ENCODE results near the gene SHLD1. TPM values are rescaled to one million over a fixed set of nuclear protein-coding genes. Genes with fewer than 3 reads are reported as not detected.

Gene SHLD1
- total and polyA plus RNA-seq, 2 donors (not counting 1 experiment from before 2014, with no cell fraction given): 3.3 to 4.2 TPM

DNA sequence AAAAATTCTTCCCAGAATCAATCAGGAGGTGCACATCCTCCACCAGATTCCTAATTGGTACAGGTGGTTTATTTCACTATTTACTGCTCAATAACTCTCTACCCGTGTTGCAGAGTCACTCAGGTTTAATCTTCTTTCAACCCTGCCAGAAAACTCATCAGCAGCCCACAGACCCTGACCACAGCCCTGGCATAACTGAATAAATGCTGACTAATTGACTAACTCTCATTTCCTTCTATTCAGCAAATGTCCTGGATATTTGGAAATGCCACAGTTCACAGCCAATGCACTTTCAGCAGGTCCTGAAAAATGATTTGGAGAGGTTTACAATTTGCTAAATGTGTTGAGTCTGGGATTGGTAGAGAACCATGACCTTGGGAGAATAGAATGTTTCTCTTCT, 137.8 kb downstream of the SHLD1 start:
- H4K20me1 ChIP-seq (ENCODE audit: control insufficient read depth, extremely low read depth, insufficient read depth, low read length): no peaks in the 10 kb centered on the region
- H3K27me3 ChIP-seq (ENCODE audit: control insufficient read depth, insufficient read depth, low read length): peaks cover 4% of the 10 kb centered on the region
- no peaks in the 10 kb centered on the region for H3K9me3 ChIP-seq (ENCODE audit: control insufficient read depth, insufficient read depth, low read depth, low read length)
- no peaks in the 10 kb centered on the region for H3K36me3 ChIP-seq (ENCODE audit: control insufficient read depth, insufficient read depth, low read length)
- no peak overlapping the region for H2AFZ ChIP-seq (ENCODE audit: low read length)
- H3K4me3 ChIP-seq (replicated peaks in 1 of 4; ENCODE audit: control extremely low read depth in 1 of 4, insufficient read depth in 1 of 4, low read depth in 3 of 4, low read length in 4 of 4): no peak overlapping the region
- no peak overlapping the region for H3K4me2 ChIP-seq (ENCODE audit: extremely low read depth, insufficient read depth, low read length)
- no peaks in the 10 kb centered on the region for H3K79me2 ChIP-seq (ENCODE audit: control insufficient read depth, insufficient read depth, low read length)
- peak in 1 of 2 donors; percentile 47 for DNase-seq (ENCODE audit: low read depth in 2 of 2)
- H3K27ac ChIP-seq (ENCODE audit: insufficient read depth, low read length): no peak overlapping the region
- no peaks in the 10 kb centered on the region for H3K4me1 ChIP-seq (ENCODE audit: control insufficient read depth, extremely low read depth, insufficient read depth, low read length)
- no peak for TF ChIP-seq EZH2 (IDR thresholded peaks at IDR 0.05; ENCODE audit: low read length, missing control alignments)
- TF ChIP-seq, protein P1, sequence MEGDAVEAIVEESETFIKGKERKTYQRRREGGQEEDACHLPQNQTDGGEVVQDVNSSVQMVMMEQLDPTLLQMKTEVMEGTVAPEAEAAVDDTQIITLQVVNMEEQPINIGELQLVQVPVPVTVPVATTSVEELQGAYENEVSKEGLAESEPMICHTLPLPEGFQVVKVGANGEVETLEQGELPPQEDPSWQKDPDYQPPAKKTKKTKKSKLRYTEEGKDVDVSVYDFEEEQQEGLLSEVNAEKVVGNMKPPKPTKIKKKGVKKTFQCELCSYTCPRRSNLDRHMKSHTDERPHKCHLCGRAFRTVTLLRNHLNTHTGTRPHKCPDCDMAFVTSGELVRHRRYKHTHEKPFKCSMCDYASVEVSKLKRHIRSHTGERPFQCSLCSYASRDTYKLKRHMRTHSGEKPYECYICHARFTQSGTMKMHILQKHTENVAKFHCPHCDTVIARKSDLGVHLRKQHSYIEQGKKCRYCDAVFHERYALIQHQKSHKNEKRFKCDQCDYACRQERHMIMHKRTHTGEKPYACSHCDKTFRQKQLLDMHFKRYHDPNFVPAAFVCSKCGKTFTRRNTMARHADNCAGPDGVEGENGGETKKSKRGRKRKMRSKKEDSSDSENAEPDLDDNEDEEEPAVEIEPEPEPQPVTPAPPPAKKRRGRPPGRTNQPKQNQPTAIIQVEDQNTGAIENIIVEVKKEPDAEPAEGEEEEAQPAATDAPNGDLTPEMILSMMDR (conservative IDR thresholded peaks at IDR 0.05 in 1 of 2, IDR thresholded peaks at IDR 0.05 in 1 of 2; ENCODE audit: low read depth in 1 of 2, low read length in 2 of 2): no peak
- H3K9ac ChIP-seq (ENCODE audit: insufficient read depth, low read length): no peak overlapping the region

- H3K9me3 ChIP-seq (ENCODE audit: control insufficient read depth, insufficient read depth, low read depth, low read length): no peaks in the 10 kb centered on the region
- no peak overlapping the region for H3K27ac ChIP-seq (ENCODE audit: insufficient read depth, low read length)
- H4K20me1 ChIP-seq (ENCODE audit: control insufficient read depth, extremely low read depth, insufficient read depth, low read length): no peaks in the 10 kb centered on the region
- H3K4me1 ChIP-seq (ENCODE audit: control insufficient read depth, extremely low read depth, insufficient read depth, low read length): no peaks in the 10 kb centered on the region
- no peak for TF ChIP-seq EZH2 (IDR thresholded peaks at IDR 0.05; ENCODE audit: low read length, missing control alignments)
- TF ChIP-seq, protein P1 (conservative IDR thresholded peaks at IDR 0.05 in 1 of 2, IDR thresholded peaks at IDR 0.05 in 1 of 2; ENCODE audit: low read depth in 1 of 2, low read length in 2 of 2): no peak
- no peak overlapping the region for H2AFZ ChIP-seq (ENCODE audit: low read length)
- H3K4me3 ChIP-seq (replicated peaks in 1 of 4; ENCODE audit: control extremely low read depth in 1 of 4, insufficient read depth in 1 of 4, low read depth in 3 of 4, low read length in 4 of 4): no peak overlapping the region
- no peaks in the 10 kb centered on the region for H3K36me3 ChIP-seq (ENCODE audit: control insufficient read depth, insufficient read depth, low read length)
- H3K79me2 ChIP-seq (ENCODE audit: control insufficient read depth, insufficient read depth, low read length): no peaks in the 10 kb centered on the region
- no peak for DNase-seq (ENCODE audit: low read depth in 2 of 2)
- H3K27me3 ChIP-seq (ENCODE audit: control insufficient read depth, insufficient read depth, low read length): peaks cover 4% of the 10 kb centered on the region
- no peak overlapping the region for H3K9ac ChIP-seq (ENCODE audit: insufficient read depth, low read length)
- no peak overlapping the region for H3K4me2 ChIP-seq (ENCODE audit: extremely low read depth, insufficient read depth, low read length)
Observed at GRCh38 chr20:5890773-5891441, 140.7 kb downstream of the SHLD1 start.

- Histone ChIP-seq H4K20me1 (ENCODE audit: control insufficient read depth, extremely low read depth, insufficient read depth, low read length) (no peaks in the 10 kb centered on the region), H3K9ac (ENCODE audit: insufficient read depth, low read length) (no peak overlapping the region), H3K4me3 (replicated peaks in 1 of 4; ENCODE audit: control extremely low read depth in 1 of 4, insufficient read depth in 1 of 4, low read depth in 3 of 4, low read length in 4 of 4) (no peak overlapping the region), H3K4me2 (ENCODE audit: extremely low read depth, insufficient read depth, low read length) (no peak overlapping the region), H3K79me2 (ENCODE audit: control insufficient read depth, insufficient read depth, low read length) (no peaks in the 10 kb centered on the region), H3K4me1 (ENCODE audit: control insufficient read depth, extremely low read depth, insufficient read depth, low read length) (no peaks in the 10 kb centered on the region), H3K36me3 (ENCODE audit: control insufficient read depth, insufficient read depth, low read length) (no peaks in the 10 kb centered on the region), H3K27ac (ENCODE audit: insufficient read depth, low read length) (no peak overlapping the region), H2AFZ (ENCODE audit: low read length) (no peak overlapping the region), H3K27me3 (ENCODE audit: control insufficient read depth, insufficient read depth, low read length) (peaks cover 10% of the 10 kb centered on the region), H3K9me3 (ENCODE audit: control insufficient read depth, insufficient read depth, low read depth, low read length) (no peaks in the 10 kb centered on the region)
- DNase-seq (ENCODE audit: low read depth in 2 of 2): no peak
- TF ChIP-seq, protein P1 (conservative IDR thresholded peaks at IDR 0.05 in 1 of 2, IDR thresholded peaks at IDR 0.05 in 1 of 2; ENCODE audit: low read depth in 1 of 2, low read length in 2 of 2): no peak
- no peak for TF ChIP-seq EZH2 (IDR thresholded peaks at IDR 0.05; ENCODE audit: low read length, missing control alignments)
Observed at GRCh38 chr20:5893052-5893451, 142.9 kb downstream of the SHLD1 start.
